Mesendoderm (in vitro differentiated cells): Measurements from ENCODE around the gene ZNF689.

Experiments
- DNase-seq: peaks from one replicate; pipeline ENCODE4 v3.0.0; 2013
- H2AK5ac ChIP-seq: 2 replicates; pipeline ENCODE4 v1.6.1; 2013; ENCODE audit warnings: low read length, inconsistent platforms
- H2BK120ac ChIP-seq: 2 replicates; pipeline ENCODE4 v1.6.1; 2013; ENCODE audit warnings: low read depth, mild to moderate bottlenecking, low read length, moderate library complexity, mixed read lengths
- H2BK15ac ChIP-seq: replicated peaks from 2 replicates; pipeline ENCODE4 v1.6.1; 2013; ENCODE audit warnings: low read depth, mild to moderate bottlenecking, moderate library complexity
- H2BK5ac ChIP-seq: 2 replicates; pipeline ENCODE4 v1.6.1; 2013; ENCODE audit warnings: low read length, inconsistent platforms
- H3K18ac ChIP-seq: 2 replicates; pipeline ENCODE4 v1.6.1; 2013; ENCODE audit warnings: mild to moderate bottlenecking, low read length, mixed read lengths
- H3K23ac ChIP-seq: one replicate; pipeline ENCODE4 v1.6.1; 2013; ENCODE audit warnings: low read length
- H3K27ac ChIP-seq: 2 replicates; pipeline ENCODE4 v1.5.1; 2013; ENCODE audit warnings: low read depth, mild to moderate bottlenecking, inconsistent platforms, low read length, moderate library complexity
- H3K27me3 ChIP-seq: 2 replicates; pipeline ENCODE4 v1.6.1; 2013; ENCODE audit warnings: low read length, control low read depth, mild to moderate bottlenecking, inconsistent platforms; ENCODE audit not compliant: insufficient read depth, poor library complexity
- H3K36me3 ChIP-seq: 2 replicates; pipeline ENCODE4 v1.6.1; 2013; ENCODE audit warnings: low read length, inconsistent platforms; ENCODE audit not compliant: control insufficient read depth, insufficient read depth
- H3K4ac ChIP-seq: one replicate; pipeline ENCODE4 v1.6.1; 2013; ENCODE audit warnings: low read depth, mild to moderate bottlenecking, low read length, moderate library complexity
- H3K4me1 ChIP-seq: 2 replicates; pipeline ENCODE4 v1.6.1; 2013; ENCODE audit warnings: low read depth, low read length, inconsistent platforms; ENCODE audit not compliant: control insufficient read depth
- H3K4me2 ChIP-seq: 2 replicates; pipeline ENCODE4 v1.6.1; 2013; ENCODE audit warnings: low read length
- H3K4me3 ChIP-seq: 2 replicates; pipeline ENCODE4 v1.5.1; 2013; ENCODE audit warnings: mild to moderate bottlenecking, low read length
- H3K56ac ChIP-seq: one replicate; pipeline ENCODE4 v1.6.1; 2013; ENCODE audit warnings: low read length
- H3K79me1 ChIP-seq: 2 replicates; pipeline ENCODE4 v1.6.1; 2013; ENCODE audit warnings: low read length, inconsistent platforms
- H3K79me2 ChIP-seq: 2 replicates; pipeline ENCODE4 v1.6.1; 2013; ENCODE audit warnings: mild to moderate bottlenecking, low read length; ENCODE audit not compliant: control insufficient read depth, insufficient read depth
- H3K9ac ChIP-seq: 2 replicates; pipeline ENCODE4 v1.6.1; 2013; ENCODE audit warnings: low read length, inconsistent platforms
- H4K5ac ChIP-seq: one replicate; pipeline ENCODE4 v1.6.1; 2013; ENCODE audit warnings: low read length
- H4K8ac ChIP-seq: one replicate; pipeline ENCODE4 v1.6.1; 2013; ENCODE audit warnings: low read depth, mild to moderate bottlenecking, control low read depth, low read length, moderate library complexity
- WGBS: extraction: QIAGEN DNeasy Blood & Tissue Kit; methylation state at CpG from one replicate; pipeline ENCODE4 v1.1.7; 2013; ENCODE audit warnings: low lambda C conversion rate, missing lambda C conversion rate; ENCODE audit not compliant: insufficient coverage; ENCODE audit errors: extremely low coverage; 5-methylcytosine and 5-hydroxymethylcytosine counted together

Gene ZNF689

DNA sequence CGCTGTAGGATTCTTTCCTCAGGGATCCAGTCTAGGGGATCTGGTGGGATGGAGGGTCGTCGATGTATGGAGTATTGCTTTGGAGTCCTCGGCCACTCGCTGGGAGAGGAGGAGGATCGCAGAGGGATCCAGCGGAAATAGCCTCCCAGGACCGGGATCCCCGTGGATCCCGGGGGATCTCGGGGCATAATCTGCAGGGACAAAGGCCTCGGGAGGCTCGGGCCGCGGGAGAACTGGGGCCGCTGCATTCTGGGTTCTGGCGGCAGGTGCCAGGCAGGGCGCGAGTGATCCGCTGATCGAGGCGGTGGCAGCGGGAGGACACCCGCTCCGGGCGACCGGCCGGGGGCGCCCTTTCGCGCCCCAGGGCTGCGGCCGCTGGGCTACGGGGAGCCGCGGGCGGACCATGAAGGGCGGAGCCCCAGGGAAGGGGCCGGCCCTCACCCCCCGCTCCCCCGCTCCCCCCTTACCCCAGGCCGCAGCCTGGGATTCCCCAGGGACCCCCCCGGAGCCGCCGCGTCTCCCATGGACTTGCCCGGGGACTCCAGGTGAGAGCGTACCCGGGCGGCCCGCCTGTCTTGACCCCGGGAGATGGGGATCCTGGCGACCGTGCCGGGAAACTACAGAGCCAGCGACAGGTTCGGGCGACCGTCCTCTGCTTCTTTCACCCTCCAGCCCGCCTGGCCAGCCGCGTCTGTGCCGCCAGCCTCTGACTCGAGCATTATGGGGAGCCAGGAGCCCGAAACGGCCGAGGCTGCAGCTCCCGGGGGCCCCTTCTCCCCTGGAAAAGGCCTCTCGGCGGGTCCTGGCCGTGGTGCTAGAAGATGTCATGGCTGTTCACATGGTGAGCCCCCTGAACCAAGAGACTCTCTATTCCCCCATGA lies 41.2 kb upstream of the ZNF689 start:
- no peak overlapping the region for H4K5ac ChIP-seq
- WGBS = no CpG with 5 or more reads among the region's 71 CpGs

GRCh38 chr16:30650369-30651123 lies 40.4 kb upstream of the ZNF689 start, which contains the start of gene PRR14:
PRR14 (plus strand) TSS chr16:30650960; CDS start chr16:30651646, 686 bp downstream.
- peak within 1 kb of the TSS; percentile 57 for H4K8ac ChIP-seq
- peak within 1 kb of the TSS; percentile 26 for H3K4ac ChIP-seq
- H3K23ac ChIP-seq = no peak within 1 kb of the TSS
- H3K4me2 ChIP-seq = peak within 1 kb of the TSS; percentile 83
- H3K27ac ChIP-seq = peak within 1 kb of the TSS; percentile 18
- no peaks in the 10 kb centered on the region for H3K79me2 ChIP-seq
- peak within 1 kb of the TSS; percentile 61 for H3K4me3 ChIP-seq
- H3K9ac ChIP-seq = peak within 1 kb of the TSS; percentile 83
- no peaks in the 10 kb centered on the region for H3K79me1 ChIP-seq
- H3K27me3 ChIP-seq = no peaks in the 10 kb centered on the region
- H4K5ac ChIP-seq = no peak within 1 kb of the TSS
- no peak within 1 kb of the TSS for H2BK5ac ChIP-seq
- H3K18ac ChIP-seq = peak within 1 kb of the TSS; percentile 45
- DNase-seq = peak; percentile 100
- WGBS = no CpG with 5 or more reads among the region's 53 CpGs
- H2BK15ac ChIP-seq = no peak within 1 kb of the TSS
- H3K4me1 ChIP-seq = peaks cover 2% of the 10 kb centered on the region
- peak within 1 kb of the TSS; percentile 58 for H2AK5ac ChIP-seq
- H3K36me3 ChIP-seq = no peaks in the 10 kb centered on the region
- H3K56ac ChIP-seq = peak within 1 kb of the TSS; percentile 88
- no peak within 1 kb of the TSS for H2BK120ac ChIP-seq

More for the DNA sequence above, 41.2 kb upstream of the ZNF689 start:
- H2BK15ac ChIP-seq = no peak overlapping the region
- no peaks in the 10 kb centered on the region for H3K27me3 ChIP-seq
- DNase-seq = peak; percentile 62
- H3K23ac ChIP-seq = no peak overlapping the region
- H3K4me2 ChIP-seq = peak overlapping the region; percentile 83
- no peaks in the 10 kb centered on the region for H3K79me2 ChIP-seq
- H2AK5ac ChIP-seq = no peak overlapping the region
- H3K4me1 ChIP-seq = peaks cover 2% of the 10 kb centered on the region
- no peaks in the 10 kb centered on the region for H3K36me3 ChIP-seq
- peak overlapping the region; percentile 18 for H3K27ac ChIP-seq
- H2BK120ac ChIP-seq = no peak overlapping the region
- H3K79me1 ChIP-seq = no peaks in the 10 kb centered on the region
- H4K8ac ChIP-seq = peak overlapping the region; percentile 57
- H2BK5ac ChIP-seq = no peak overlapping the region
- peak overlapping the region; percentile 83 for H3K9ac ChIP-seq
- peak overlapping the region; percentile 25 for H3K4ac ChIP-seq
- H3K4me3 ChIP-seq = peak overlapping the region; percentile 61
- peak overlapping the region; percentile 45 for H3K18ac ChIP-seq
- peak overlapping the region; percentile 88 for H3K56ac ChIP-seq

DNA sequence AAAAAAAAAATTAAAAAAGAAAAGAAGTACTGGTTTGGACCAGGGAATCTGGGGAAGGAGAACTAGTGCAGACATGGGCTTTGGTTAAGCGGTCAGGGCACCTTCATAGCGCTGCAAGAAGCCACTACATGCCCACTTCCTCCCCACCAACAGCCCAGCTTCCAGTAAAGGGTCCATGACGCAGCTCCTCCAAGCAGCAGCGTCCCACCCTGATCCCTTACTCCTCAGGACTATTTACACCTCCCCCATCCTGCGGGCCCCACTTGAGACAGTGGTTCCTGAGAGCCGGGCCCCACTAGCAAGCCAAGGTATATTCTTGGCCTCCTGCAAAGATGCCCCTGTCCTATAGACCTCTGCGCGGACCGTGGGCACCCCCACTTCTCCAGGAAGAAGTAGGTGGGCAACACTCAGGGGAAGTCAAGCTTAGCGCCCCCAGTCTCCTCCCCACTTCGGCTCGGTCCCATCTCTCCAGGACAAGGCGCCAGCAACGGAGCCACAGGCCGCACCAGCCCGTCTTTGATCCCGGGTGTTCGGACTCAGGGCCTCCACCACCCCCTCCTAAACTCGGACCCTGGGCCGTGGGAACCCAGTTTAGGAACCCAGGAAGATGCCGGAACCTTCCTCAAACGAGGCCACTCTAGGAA lies 39.7 kb upstream of the ZNF689 start:
- Histone ChIP-seq H3K4ac (peak overlapping the region; percentile 26), H3K36me3 (no peaks in the 10 kb centered on the region), H3K9ac (peak overlapping the region; percentile 28), H4K5ac (no peak overlapping the region), H3K79me2 (no peaks in the 10 kb centered on the region), H3K4me1 (peaks cover 2% of the 10 kb centered on the region), H3K18ac (peak overlapping the region; percentile 2), H3K4me3 (no peak overlapping the region), H3K27ac (no peak overlapping the region), H3K56ac (peak overlapping the region; percentile 25), H2BK5ac (no peak overlapping the region), H4K8ac (no peak overlapping the region), H3K4me2 (no peak overlapping the region), H2AK5ac (peak overlapping the region; percentile 58), H3K23ac (no peak overlapping the region), H3K27me3 (no peaks in the 10 kb centered on the region), H3K79me1 (no peaks in the 10 kb centered on the region), H2BK15ac (no peak overlapping the region), H2BK120ac (no peak overlapping the region)
- WGBS = no CpG with 5 or more reads among the region's 22 CpGs
- DNase-seq = no peak

DNA sequence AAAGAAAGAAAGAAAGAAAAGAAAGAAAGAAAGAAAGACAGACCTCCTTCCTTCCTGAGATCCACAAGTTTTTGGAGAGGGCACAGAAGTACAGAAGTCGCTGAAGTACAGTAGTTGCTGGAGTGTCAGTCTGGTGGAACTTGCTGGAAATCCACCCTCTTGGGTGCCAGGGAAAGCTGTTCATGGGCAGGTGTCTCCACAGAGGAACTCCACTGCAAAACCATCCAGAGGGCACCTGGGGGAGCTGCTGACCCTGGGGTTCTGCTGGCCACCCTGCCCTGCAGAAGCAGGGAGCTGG lies 37.0 kb upstream of the ZNF689 start:
- Histone ChIP-seq H2BK5ac (no peak overlapping the region), H3K56ac (no peak overlapping the region), H4K5ac (no peak overlapping the region), H3K9ac (no peak overlapping the region), H3K4me1 (peaks cover 2% of the 10 kb centered on the region), H3K4me3 (no peak overlapping the region), H4K8ac (no peak overlapping the region), H3K4me2 (no peak overlapping the region), H3K4ac (no peak overlapping the region), H2BK15ac (no peak overlapping the region), H3K23ac (no peak overlapping the region), H3K18ac (no peak overlapping the region), H2AK5ac (no peak overlapping the region), H3K79me2 (no peaks in the 10 kb centered on the region), H3K79me1 (no peaks in the 10 kb centered on the region), H3K27me3 (no peaks in the 10 kb centered on the region), H3K27ac (no peak overlapping the region), H3K36me3 (no peaks in the 10 kb centered on the region), H2BK120ac (no peak overlapping the region)
- no peak for DNase-seq
- WGBS = no CpG with 5 or more reads among the region's 1 CpG

- DNase-seq = no peak
- no peak overlapping the region for H3K27ac ChIP-seq
- H4K5ac ChIP-seq = no peak overlapping the region
- H3K4me3 ChIP-seq = no peak overlapping the region
- H2AK5ac ChIP-seq = no peak overlapping the region
- H3K18ac ChIP-seq = no peak overlapping the region
- H2BK120ac ChIP-seq = no peak overlapping the region
- no peak overlapping the region for H2BK15ac ChIP-seq
- no peak overlapping the region for H3K23ac ChIP-seq
- no peak overlapping the region for H3K4ac ChIP-seq
- H3K36me3 ChIP-seq = no peaks in the 10 kb centered on the region
- no peaks in the 10 kb centered on the region for H3K79me1 ChIP-seq
- no peaks in the 10 kb centered on the region for H3K79me2 ChIP-seq
- no peaks in the 10 kb centered on the region for H3K27me3 ChIP-seq
- no peak overlapping the region for H3K56ac ChIP-seq
- H2BK5ac ChIP-seq = no peak overlapping the region
- H4K8ac ChIP-seq = no peak overlapping the region
- no peaks in the 10 kb centered on the region for H3K4me1 ChIP-seq
- no peak overlapping the region for H3K9ac ChIP-seq
- no CpG with 5 or more reads among the region's 6 CpGs for WGBS
- no peak overlapping the region for H3K4me2 ChIP-seq
Observed at GRCh38 chr16:30645727-30646126, 35.5 kb upstream of the ZNF689 start.
